HepG2 (cell line): Measurements from ENCODE around the gene SCGB3A2. TPM values are rescaled to one million over a fixed set of nuclear protein-coding genes. Genes with fewer than 3 reads are reported as not detected.
A peak's percentile ranks its signal among the peaks of the same experiment; 100 is the strongest.

Source experiments
- ATAC-seq: fragments of 200-7000 bp; cut with Tn5 transposase; 3 replicates; pipeline ENCODE4 v1.9.1; 2020; ENCODE audit warnings: mild to moderate bottlenecking, moderate library complexity
- BruUV-seq: library from RNA; stranded (reverse); fragments of 400-500 nt; replicated peaks from 2 replicates; lab custom pipeline; 2021; lab: Mats Ljungman, UMichigan
- CTCF ChIA-PET: fragments of 300-600 bp; formaldehyde crosslinking; extraction: SDS; loops from one replicate; lab custom pipeline; 2021; ENCODE audit warnings: low total read pairs, inconsistent platforms, low intra/inter-chr PET ratio; lab: Yijun Ruan, JAX
- POLR2A ChIA-PET: fragments of 350-600 bp; sonication (Branson Sonifier 250); formaldehyde crosslinking; loops from one replicate; lab custom pipeline; 2020; ENCODE audit warnings: antibody characterized with exemption, inconsistent platforms; lab: Yijun Ruan, JAX
- DNase-seq: peaks from one replicate; pipeline ENCODE4 v3.0.0-alpha.2; 2015; ENCODE audit warnings: low spot score
- FAIRE-seq: peaks from 3 replicates; lab custom pipeline; 2011; peaks lifted over from hg19 to GRCh38; lab: Jason Lieb, UNC
- H2AFZ ChIP-seq: one replicate; pipeline ENCODE4 v1.6.1; 2011; ENCODE audit warnings: low read length, inconsistent platforms
- H3K27ac ChIP-seq: fragments of 300-600 bp; 3 replicates; pipeline ENCODE4 v1.8.0; 2011; ENCODE audit warnings: mixed run types, mild to moderate bottlenecking, mixed read lengths, low read length, inconsistent platforms; ENCODE audit not compliant: insufficient read depth; ENCODE audit errors: extremely low read length
- H3K27me3 ChIP-seq, 2 experiments: fragments of 200-600 bp in 1 of 2; 2 replicates in 1 of 2; 3 replicates in 1 of 2; pipeline versions ENCODE4 v1.6.0 to v1.8.0; 2011; ENCODE audit warnings: low read length in 2 of 2, mild to moderate bottlenecking in 2 of 2, moderate library complexity in 2 of 2, inconsistent platforms in 1 of 2; ENCODE audit not compliant: insufficient read depth in 2 of 2, control insufficient read depth in 1 of 2
- H3K36me3 ChIP-seq, 2 experiments: fragments of 200-600 bp in 1 of 2; replicated peaks in 1 of 2; 2 replicates in 1 of 2; 3 replicates in 1 of 2; pipeline versions ENCODE4 v1.5.1 to v1.8.0; 2011; ENCODE audit warnings: low read length in 2 of 2, inconsistent platforms in 1 of 2; ENCODE audit not compliant: insufficient read depth in 2 of 2, control insufficient read depth in 1 of 2
- H3K4me1 ChIP-seq: 2 replicates; pipeline ENCODE4 v1.5.1; 2012; ENCODE audit warnings: low read length, inconsistent platforms; ENCODE audit not compliant: insufficient read depth
- H3K4me2 ChIP-seq: 2 replicates; pipeline ENCODE4 v1.6.0; 2011; ENCODE audit warnings: low read depth, low read length, inconsistent platforms
- H3K4me3 ChIP-seq, 3 experiments: fragments of 200-600 bp in 1 of 3; sonication (generic), shearing (Covaris generic) in 1 of 3; replicated peaks in 1 of 3; 2 replicates each; pipeline ENCODE4 v1.5.1; 2011 to 2016; ENCODE audit warnings: low read length in 3 of 3, inconsistent platforms in 2 of 3, low read depth in 2 of 3, mild to moderate bottlenecking in 2 of 3, control low read depth in 1 of 3, mixed read lengths in 1 of 3; ENCODE audit not compliant: insufficient read depth in 1 of 3
- H3K79me2 ChIP-seq: one replicate; pipeline ENCODE4 v1.6.1; 2011; ENCODE audit warnings: low read length, inconsistent platforms; ENCODE audit not compliant: insufficient read depth
- H3K9ac ChIP-seq: 2 replicates; pipeline ENCODE4 v1.6.0; 2011; ENCODE audit warnings: mild to moderate bottlenecking, low read depth, low read length, inconsistent platforms; ENCODE audit not compliant: insufficient read depth
- H3K9me3 ChIP-seq: 2 replicates; pipeline ENCODE4 v1.5.1; 2012; ENCODE audit warnings: mild to moderate bottlenecking, low read length
- H4K20me1 ChIP-seq: 2 replicates; pipeline ENCODE4 v1.6.0; 2011; ENCODE audit warnings: inconsistent platforms, mild to moderate bottlenecking, low read length, moderate library complexity; ENCODE audit not compliant: insufficient read depth
- ASH2L ChIP-seq: fragments of 300-600, 200-600 bp; sonication (generic); IDR thresholded peaks from 2 replicates; pipeline ENCODE4 v1.7.0; 2017; ENCODE audit warnings: low read depth, mild to moderate bottlenecking, moderate library complexity, mixed read lengths, low read length; ENCODE audit not compliant: insufficient read length
- CEBPB ChIP-seq: IDR thresholded peaks from 2 replicates; pipeline ENCODE4 v1.6.1; 2011; ENCODE audit warnings: low read depth, low read length, improper control_type of control experiment, borderline replicate concordance
- FLYWCH1 ChIP-seq: sonication (generic); formaldehyde crosslinking; IDR thresholded peaks from 2 replicates; pipeline ENCODE4 v1.8.1; 2023; ENCODE audit warnings: mild to moderate bottlenecking, missing genetic modification reagents
- GATA4 ChIP-seq: sonication (generic); IDR thresholded peaks from 2 replicates; pipeline ENCODE4 v1.6.1; 2016; ENCODE audit warnings: antibody characterized with exemption, low read depth, borderline replicate concordance
- KLF16 ChIP-seq, 2 experiments: sonication (generic) in 1 of 2; formaldehyde crosslinking in 1 of 2; IDR thresholded peaks; 2 replicates each; pipeline versions ENCODE4 v1.6.1 to v1.8.0; 2016 to 2023; ENCODE audit warnings: missing genetic modification reagents in 2 of 2, missing compliant biosample characterization in 1 of 2
- NKX3-1 ChIP-seq: sonication (generic); formaldehyde crosslinking; IDR thresholded peaks from 2 replicates; pipeline ENCODE4 v1.5.0; 2020; ENCODE audit warnings: missing genetic modification reagents
- RXRB ChIP-seq: IDR thresholded peaks from 2 replicates; pipeline ENCODE4 v1.6.1; 2016; ENCODE audit warnings: borderline replicate concordance, missing genetic modification reagents, missing compliant biosample characterization
- TSC22D2 ChIP-seq: sonication (generic); formaldehyde crosslinking; IDR thresholded peaks from 2 replicates; pipeline ENCODE4 v1.5.1; 2020; ENCODE audit warnings: missing genetic modification reagents, mild to moderate bottlenecking, borderline replicate concordance
- ZBTB46 ChIP-seq: sonication (generic); formaldehyde crosslinking; IDR thresholded peaks from 2 replicates; pipeline ENCODE4 v1.4.0; 2020; ENCODE audit warnings: mild to moderate bottlenecking, missing genetic modification reagents, borderline replicate concordance
- ZNF17 ChIP-seq: sonication (generic); formaldehyde crosslinking; IDR thresholded peaks from 2 replicates; pipeline ENCODE4 v1.5.0; 2020; ENCODE audit warnings: mild to moderate bottlenecking, missing genetic modification reagents
- WGBS: methylation state at CpG from one replicate; pipeline ENCODE4 v1.1.6; 2017; ENCODE audit warnings: low lambda C conversion rate; 5-methylcytosine and 5-hydroxymethylcytosine counted together
- in situ Hi-C: cut with HindIII; loops from 2 replicates; pipeline ENCODE4 v1.10.0; 2017; ENCODE audit warnings: low pct_unique_long_range_greater_than_20kb; ENCODE audit not compliant: extremely low pct_ligation_motif_present
- intact Hi-C: fragments of 100-400 bp; cut with micrococcal nuclease; formaldehyde crosslinking; loops from one replicate; pipeline ENCODE4 v1.10.0; 2022; ENCODE audit not compliant: unreplicated experiment
- polyA plus RNA-seq, 8 experiments: library from polyadenylated mRNA; depleted of rRNA in 3 of 8; stranded (reverse) in 7 of 8; unstranded in 1 of 8; fragments of >200 nt; fragmentation: Illumina TruSeq in 4 of 8; extraction: Trizol in 4 of 8; gene quantifications; 2 replicates each; pipeline versions ENCODE4 v1.2.1 to v1.2.3, GENCODE V29; 2011 to 2016; ENCODE audit warnings: low read depth in 4 of 8, missing spikeins in 1 of 8, mixed read lengths in 1 of 8; ENCODE audit not compliant: insufficient read depth in 1 of 8
- total RNA-seq, 5 experiments: library from RNA; depleted of rRNA; stranded (reverse); fragments of >200 nt; fragmentation: Illumina TruSeq; extraction: Trizol; gene quantifications; 2 replicates each; pipeline ENCODE4 v1.2.3, GENCODE V29; 2016; ENCODE audit warnings: low read depth in 1 of 5
- TF ChIP-seq, protein P1 (sequence below): sonication (generic); formaldehyde crosslinking; conservative IDR thresholded peaks from 2 replicates; pipeline ENCODE4 v1.8.0; 2022; ENCODE audit warnings: mild to moderate bottlenecking, moderate library complexity, missing genetic modification reagents
- TF ChIP-seq, protein P2 (sequence below): IDR thresholded peaks from 2 replicates; pipeline ENCODE4 v1.6.1; 2018; ENCODE audit warnings: missing genetic modification reagents, mild to moderate bottlenecking, missing compliant biosample characterization
- TF ChIP-seq, protein P3 (sequence below), 2 experiments: fragments of 450-650 bp in 1 of 2; sonication (generic) in 1 of 2; formaldehyde crosslinking; IDR thresholded peaks; 2 replicates each; pipeline versions ENCODE4 v1.5.0 to v1.8.0; 2020 to 2022; ENCODE audit warnings: mild to moderate bottlenecking in 1 of 2, missing genetic modification reagents in 1 of 2
- TF ChIP-seq, protein P4 (sequence below): sonication (generic); formaldehyde crosslinking; IDR thresholded peaks from 2 replicates; pipeline ENCODE4 v1.4.0; 2020; ENCODE audit warnings: missing genetic modification reagents

Gene SCGB3A2
- total and polyA plus RNA-seq, 2 of the 13 experiments (the other 11 are each of a cell fraction or from before 2014, with no cell fraction given): not detected

- in situ Hi-C loops: no loop called here
Observed at GRCh38 chr5:147836439-147836838, 42.1 kb upstream of the SCGB3A2 start.

More at GRCh38 chr5:147836439-147836838, 42.1 kb upstream of the SCGB3A2 start:
- no TSS peak for BruUV-seq
- intact Hi-C loops: loop anchor here (5.0 to 10.0 kb wide), 4 partner anchors 189 to 546 kb away; partner anchors contain the start of gene FBXO38
- Histone ChIP-seq H3K27me3 (peaks cover 0 to 20% of the 10 kb centered on the region in 2 experiments; a peak in 3 of 5 replicates), H3K4me1 (peaks cover 53% of the 10 kb centered on the region), H3K9ac (no peak overlapping the region), H3K79me2 (no peaks in the 10 kb centered on the region), H3K4me2 (no peak overlapping the region), H3K9me3 (no peaks in the 10 kb centered on the region), H3K36me3 (no peaks in the 10 kb centered on the region), H3K4me3 (no peak overlapping the region), H3K27ac (no peak overlapping the region), H2AFZ (no peak overlapping the region), H4K20me1 (no peaks in the 10 kb centered on the region)
- ChIA-PET CTCF (no interaction called here), POLR2A (no interaction called here)
- FAIRE-seq (no peak), ATAC-seq (no peak), DNase-seq (no peak)
- 60% methylated on average over 3 of the region's 3 CpGs for WGBS
- TF ChIP-seq, protein P1, sequence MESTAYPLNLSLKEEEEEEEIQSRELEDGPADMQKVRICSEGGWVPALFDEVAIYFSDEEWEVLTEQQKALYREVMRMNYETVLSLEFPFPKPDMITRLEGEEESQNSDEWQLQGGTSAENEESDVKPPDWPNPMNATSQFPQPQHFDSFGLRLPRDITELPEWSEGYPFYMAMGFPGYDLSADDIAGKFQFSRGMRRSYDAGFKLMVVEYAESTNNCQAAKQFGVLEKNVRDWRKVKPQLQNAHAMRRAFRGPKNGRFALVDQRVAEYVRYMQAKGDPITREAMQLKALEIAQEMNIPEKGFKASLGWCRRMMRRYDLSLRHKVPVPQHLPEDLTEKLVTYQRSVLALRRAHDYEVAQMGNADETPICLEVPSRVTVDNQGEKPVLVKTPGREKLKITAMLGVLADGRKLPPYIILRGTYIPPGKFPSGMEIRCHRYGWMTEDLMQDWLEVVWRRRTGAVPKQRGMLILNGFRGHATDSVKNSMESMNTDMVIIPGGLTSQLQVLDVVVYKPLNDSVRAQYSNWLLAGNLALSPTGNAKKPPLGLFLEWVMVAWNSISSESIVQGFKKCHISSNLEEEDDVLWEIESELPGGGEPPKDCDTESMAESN (CRISPR knock-in tag): no peak
- TF ChIP-seq, protein P2, sequence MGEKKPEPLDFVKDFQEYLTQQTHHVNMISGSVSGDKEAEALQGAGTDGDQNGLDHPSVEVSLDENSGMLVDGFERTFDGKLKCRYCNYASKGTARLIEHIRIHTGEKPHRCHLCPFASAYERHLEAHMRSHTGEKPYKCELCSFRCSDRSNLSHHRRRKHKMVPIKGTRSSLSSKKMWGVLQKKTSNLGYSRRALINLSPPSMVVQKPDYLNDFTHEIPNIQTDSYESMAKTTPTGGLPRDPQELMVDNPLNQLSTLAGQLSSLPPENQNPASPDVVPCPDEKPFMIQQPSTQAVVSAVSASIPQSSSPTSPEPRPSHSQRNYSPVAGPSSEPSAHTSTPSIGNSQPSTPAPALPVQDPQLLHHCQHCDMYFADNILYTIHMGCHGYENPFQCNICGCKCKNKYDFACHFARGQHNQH (CRISPR knock-in tag): no peak
- no peak for TF ChIP-seq NKX3-1 (CRISPR knock-in tag)
- TF ChIP-seq, protein P3, sequence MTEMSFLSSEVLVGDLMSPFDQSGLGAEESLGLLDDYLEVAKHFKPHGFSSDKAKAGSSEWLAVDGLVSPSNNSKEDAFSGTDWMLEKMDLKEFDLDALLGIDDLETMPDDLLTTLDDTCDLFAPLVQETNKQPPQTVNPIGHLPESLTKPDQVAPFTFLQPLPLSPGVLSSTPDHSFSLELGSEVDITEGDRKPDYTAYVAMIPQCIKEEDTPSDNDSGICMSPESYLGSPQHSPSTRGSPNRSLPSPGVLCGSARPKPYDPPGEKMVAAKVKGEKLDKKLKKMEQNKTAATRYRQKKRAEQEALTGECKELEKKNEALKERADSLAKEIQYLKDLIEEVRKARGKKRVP (CRISPR knock-in tag; IDR thresholded peaks at IDR 0.05): peak in 1 of 2 experiments; percentile 87; a peak in 2 of 4 replicates
- no peak for TF ChIP-seq ZBTB46
- TF ChIP-seq, protein P4, sequence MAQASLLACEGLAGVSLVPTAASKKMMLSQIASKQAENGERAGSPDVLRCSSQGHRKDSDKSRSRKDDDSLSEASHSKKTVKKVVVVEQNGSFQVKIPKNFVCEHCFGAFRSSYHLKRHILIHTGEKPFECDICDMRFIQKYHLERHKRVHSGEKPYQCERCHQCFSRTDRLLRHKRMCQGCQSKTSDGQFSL (CRISPR knock-in tag): no peak
- no peak for TF ChIP-seq GATA4
- 0 out of 2 replicates have a peak, but pooled peaks have one; percentile 45 for TF ChIP-seq CEBPB
- TF ChIP-seq RXRB (CRISPR knock-in tag): no peak
- TF ChIP-seq ASH2L: no peak
- no peak for TF ChIP-seq TSC22D2 (CRISPR knock-in tag)
- no peak for TF ChIP-seq ZNF17 (CRISPR knock-in tag)
- no peak for TF ChIP-seq KLF16 (CRISPR knock-in tag; IDR thresholded peaks at IDR 0.05)
- no peak for TF ChIP-seq FLYWCH1 (CRISPR knock-in tag)
